GM18951 (cell line): ENCODE measurements around the gene SH2D1B.

Experiments
- POLR2A ChIP-seq: IDR thresholded peaks from 4 replicates; pipeline ENCODE4 v1.6.1; 2011; ENCODE audit warnings: mild to moderate bottlenecking; ENCODE audit not compliant: insufficient read length, insufficient read depth; ENCODE audit errors: extremely low read depth
- in situ Hi-C: fragments of 300-500 bp; cut with MboI; formaldehyde crosslinking; loops from one replicate; pipeline ENCODE4 v1.12.0; 2022; ENCODE audit warnings: low sequenced_read_pairs, mixed read lengths, inconsistent platforms; ENCODE audit not compliant: unreplicated experiment

Gene SH2D1B

GRCh38 chr1:162416215-162416614 lies 4.3 kb upstream of the SH2D1B start:
- in situ Hi-C loops = no loop called here
- TF ChIP-seq POLR2A = no peak

DNA sequence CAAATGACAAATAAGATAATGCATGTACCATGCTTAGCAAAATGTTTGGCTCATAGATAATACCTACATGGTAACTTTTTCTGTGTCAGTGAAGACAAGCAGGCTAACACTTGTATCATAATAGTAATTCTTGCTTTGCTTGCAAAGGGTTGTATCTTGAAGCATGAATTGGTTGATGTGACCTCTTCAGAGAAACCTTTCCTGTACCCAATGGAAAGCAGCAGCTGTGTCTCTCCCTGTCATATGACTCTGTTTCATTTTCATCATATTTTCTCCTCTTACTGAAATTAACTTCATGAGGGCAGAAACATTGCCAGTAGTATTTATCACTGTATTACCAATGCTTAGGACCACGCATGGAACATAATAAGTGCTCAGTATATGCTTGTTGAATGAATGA lies 4.4 kb downstream of the SH2D1B start:
- in situ Hi-C loops = no loop called here
- TF ChIP-seq POLR2A = no peak

DNA sequence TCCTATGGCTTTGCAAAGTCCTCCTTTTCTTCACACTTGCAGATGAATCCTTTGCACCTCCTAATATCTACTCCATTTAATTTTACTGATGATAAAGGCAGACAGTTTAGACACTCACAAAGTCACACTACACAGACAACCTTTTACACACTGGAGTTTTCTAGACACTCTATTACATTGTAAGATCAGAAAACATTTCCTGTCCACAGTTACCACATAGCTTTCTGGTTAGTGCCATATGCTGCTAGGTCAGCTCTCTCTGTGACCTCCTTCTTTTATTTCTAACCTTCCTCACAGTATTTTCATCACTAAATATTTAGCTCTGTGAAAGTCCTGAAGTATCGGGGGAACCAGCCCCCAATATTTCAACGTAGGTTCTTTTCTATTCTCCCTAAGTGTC lies 5.1 kb downstream of the SH2D1B start:
- no peak for TF ChIP-seq POLR2A
- in situ Hi-C loops = no loop called here

DNA sequence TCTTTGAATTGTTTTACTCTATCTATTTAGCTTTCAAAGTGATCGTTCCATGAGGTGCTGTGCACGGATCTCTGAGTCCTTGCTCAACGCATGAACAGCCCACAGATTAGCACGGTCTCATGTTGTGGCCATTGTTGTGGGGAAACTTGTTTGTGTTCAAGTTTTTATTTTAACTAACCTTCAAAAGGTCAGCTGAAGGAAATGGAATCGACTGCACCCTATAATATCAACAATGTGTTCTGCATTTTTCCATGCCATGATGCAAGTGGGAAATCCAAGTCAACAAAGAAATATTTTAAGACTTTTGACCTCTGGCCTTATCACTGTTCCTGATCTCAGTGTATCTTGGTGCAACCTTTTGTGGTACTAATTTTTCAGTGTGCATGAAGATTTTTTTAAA lies 6.1 kb downstream of the SH2D1B start:
- TF ChIP-seq POLR2A = no peak
- in situ Hi-C loops = no loop called here

- TF ChIP-seq POLR2A = no peak
- in situ Hi-C loops = no loop called here
These were observed 7.3 kb downstream of the SH2D1B start for GRCh38 chr1:162404550-162405160.

- in situ Hi-C loops = no loop called here
- TF ChIP-seq POLR2A = no peak
These were observed 11.1 kb downstream of the SH2D1B start for GRCh38 chr1:162400790-162401355.

GRCh38 chr1:162398999-162399580 lies 12.8 kb downstream of the SH2D1B start:
- no peak for TF ChIP-seq POLR2A
- in situ Hi-C loops = no loop called here

DNA sequence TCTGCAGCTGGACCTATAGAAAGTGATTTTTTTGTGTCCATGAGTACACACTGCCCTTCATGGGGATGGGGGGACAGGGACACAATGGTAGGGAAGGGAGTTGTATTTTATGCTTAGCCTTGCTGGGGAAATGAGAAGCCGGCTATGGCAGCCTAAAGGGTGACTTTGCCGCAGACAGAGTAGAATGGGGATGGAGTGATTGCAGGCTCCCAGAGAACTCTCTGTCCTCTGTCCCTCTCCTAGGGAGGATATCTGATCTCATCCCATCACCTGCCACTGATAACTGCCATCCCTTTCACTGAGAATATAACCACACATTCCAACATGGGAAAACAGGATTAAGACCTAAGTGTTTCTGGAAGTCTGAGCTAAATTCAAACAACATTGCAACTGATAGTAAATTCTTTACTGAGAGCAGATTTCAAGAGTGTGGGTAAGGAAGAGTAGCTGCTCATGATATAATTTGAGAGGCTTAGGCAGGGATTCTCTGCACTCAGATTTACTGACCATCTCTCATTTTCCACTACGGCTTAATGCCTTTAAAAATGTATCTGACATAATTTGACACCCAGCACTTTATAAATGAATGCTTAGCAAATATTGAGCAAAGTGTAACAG lies 13.9 kb downstream of the SH2D1B start:
- in situ Hi-C loops = no loop called here
- no peak for TF ChIP-seq POLR2A

GRCh38 chr1:162397039-162397448 lies 14.9 kb downstream of the SH2D1B start:
- no peak for TF ChIP-seq POLR2A
- in situ Hi-C loops = no loop called here

DNA sequence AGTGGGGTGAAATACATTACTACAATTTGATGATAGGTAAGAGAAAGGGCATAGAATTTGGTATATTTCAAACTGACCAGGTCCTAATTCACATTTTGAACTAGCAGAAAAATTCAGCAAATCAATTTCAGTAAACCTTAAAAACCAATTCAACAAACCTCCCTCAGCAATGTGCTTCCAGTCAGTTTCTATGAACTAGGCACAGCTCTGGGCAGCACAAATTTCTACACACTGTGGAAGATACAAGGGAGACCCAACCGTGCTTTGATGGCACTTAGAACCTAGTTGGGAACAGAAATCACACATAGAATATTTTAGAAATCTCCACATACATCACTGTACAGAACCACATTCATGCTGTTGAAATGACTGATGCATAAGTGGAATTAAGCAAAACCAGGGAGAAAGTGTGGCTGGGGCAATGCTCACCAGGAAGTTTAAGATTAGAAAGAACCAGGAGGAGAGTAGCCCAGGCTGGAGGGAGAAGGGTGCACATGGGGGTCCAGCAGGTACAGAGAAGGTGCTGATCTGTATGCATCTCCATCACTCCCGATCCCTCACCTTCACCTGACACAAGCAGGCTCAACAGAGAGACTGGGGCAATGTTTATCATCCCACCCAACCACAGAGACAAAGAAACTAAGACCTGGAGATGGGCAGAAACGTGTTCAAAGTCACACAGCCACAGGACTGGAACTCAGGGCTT lies 15.6 kb downstream of the SH2D1B start:
- in situ Hi-C loops = no loop called here
- no peak for TF ChIP-seq POLR2A

DNA sequence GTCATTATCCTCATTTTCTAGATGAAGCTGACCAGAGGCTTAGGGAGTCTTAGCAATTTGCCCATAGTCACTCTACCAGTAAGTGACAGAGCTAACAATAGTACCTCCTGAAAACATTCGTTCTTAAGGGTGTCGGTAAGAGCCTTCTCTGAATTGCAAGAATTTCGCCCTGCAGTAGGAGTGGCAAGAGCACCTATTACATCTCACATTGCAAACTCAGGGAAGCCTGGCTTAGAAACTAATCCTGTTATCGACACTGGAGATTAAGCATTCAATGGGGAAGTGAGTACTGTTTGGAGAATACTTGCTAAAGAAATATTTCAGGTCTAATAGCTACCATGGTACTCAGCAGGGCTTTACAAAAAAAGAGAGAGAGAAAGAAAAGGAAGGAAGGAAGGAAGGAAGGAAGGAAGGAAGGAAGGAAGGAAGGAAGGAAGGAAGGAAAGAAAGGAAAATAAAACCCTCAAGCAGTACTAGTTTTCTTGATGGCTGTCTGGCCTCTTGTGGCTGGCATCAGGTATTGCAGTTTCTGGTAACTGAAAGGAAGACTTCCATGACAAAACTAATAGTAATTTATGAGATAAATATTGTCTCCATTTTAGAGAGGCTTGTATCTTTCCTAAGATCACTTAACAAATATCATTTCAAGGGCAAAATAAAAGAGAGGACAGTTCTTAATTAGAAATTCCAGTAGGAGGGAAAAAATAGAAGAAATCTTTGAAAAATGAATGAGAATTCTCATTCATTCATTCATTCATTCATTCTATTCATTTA lies 20.0 kb downstream of the SH2D1B start:
- in situ Hi-C loops = no loop called here
- no peak for TF ChIP-seq POLR2A

GRCh38 chr1:162390396-162391185 lies 21.3 kb downstream of the SH2D1B start:
- in situ Hi-C loops = no loop called here
- TF ChIP-seq POLR2A = no peak
